Calu3 (cell line): ENCODE data around the gene DNAJC12. TPM values are rescaled to one million over a fixed set of nuclear protein-coding genes. Genes with fewer than 3 reads are reported as not detected.
"Not testable (repeated sequence)": the region's sequence is repeated elsewhere in the genome, so short reads cannot be mapped to it uniquely, and the experiment has no call there.

ENCODE experiments used
- BruUV-seq: library from RNA; stranded (reverse); fragments of 400-500 nt; replicated peaks from 2 replicates; lab custom pipeline; 2021; lab: Mats Ljungman, UMichigan
- CTCF ChIA-PET: fragments of 300-600 bp; sonication (Branson Sonifier 250); formaldehyde crosslinking; loops from one replicate; lab custom pipeline; 2022; ENCODE audit warnings: antibody characterized with exemption; lab: Charles Lee
- DNase-seq: peaks from one replicate; pipeline ENCODE4 v3.0.0; 2022
- H3K27ac Mint-ChIP-seq: one replicate; pipeline ENCODE4 v1.8.0; 2022; ENCODE audit warnings: mixed read lengths; ENCODE audit not compliant: unreplicated experiment
- H3K27me3 Mint-ChIP-seq: one replicate; pipeline ENCODE4 v1.8.0; 2022; ENCODE audit warnings: mixed read lengths; ENCODE audit not compliant: unreplicated experiment
- H3K36me3 Mint-ChIP-seq: one replicate; pipeline ENCODE4 v1.8.0; 2022; ENCODE audit warnings: mild to moderate bottlenecking, moderate library complexity, mixed read lengths; ENCODE audit not compliant: insufficient read depth, unreplicated experiment
- H3K4me1 Mint-ChIP-seq: one replicate; pipeline ENCODE4 v1.8.0; 2022; ENCODE audit warnings: mild to moderate bottlenecking, low read depth, mixed read lengths; ENCODE audit not compliant: unreplicated experiment
- H3K4me3 Mint-ChIP-seq: one replicate; pipeline ENCODE4 v1.8.0; 2022; ENCODE audit warnings: mild to moderate bottlenecking, low read depth, moderate library complexity, mixed read lengths; ENCODE audit not compliant: unreplicated experiment
- H3K9me3 Mint-ChIP-seq: one replicate; pipeline ENCODE4 v1.8.0; 2022; ENCODE audit warnings: low read depth, mixed read lengths; ENCODE audit not compliant: unreplicated experiment
- CTCF ChIP-seq: fragments of 200-600 bp; IDR thresholded peaks from one replicate; pipeline ENCODE4 v1.8.0; 2022; ENCODE audit warnings: antibody characterized with exemption; ENCODE audit not compliant: unreplicated experiment
- intact Hi-C: fragments of 100-400 bp; cut with micrococcal nuclease; formaldehyde crosslinking; loops from one replicate; pipeline ENCODE4 v1.10.0; 2022; ENCODE audit not compliant: unreplicated experiment
- total RNA-seq: library from RNA; stranded (reverse); gene quantifications from 2 replicates; pipeline ENCODE4 v1.2.3, GENCODE V29; 2022

The DNAJC12 gene
- total RNA-seq, 1 experiment from 2014 or later: 0.80 TPM

- intact Hi-C loops: no loop called here
- Mint-ChIP-seq H3K4me3 (no peak overlapping the region), H3K27me3 (no peaks in the 10 kb centered on the region), H3K36me3 (no peaks in the 10 kb centered on the region), H3K27ac (no peak overlapping the region), H3K9me3 (no peaks in the 10 kb centered on the region), H3K4me1 (peaks cover 13% of the 10 kb centered on the region)
- no peak for TF ChIP-seq CTCF
- BruUV-seq: no TSS peak
- CTCF ChIA-PET: no interaction called here
- DNase-seq: no peak
These were observed 2.0 kb upstream of the DNAJC12 start for GRCh38 chr10:67839951-67840350.

- DNase-seq, H3K36me3 Mint-ChIP-seq, CTCF ChIA-PET, H3K27ac Mint-ChIP-seq, intact Hi-C loops, H3K9me3 Mint-ChIP-seq, BruUV-seq, H3K4me3 Mint-ChIP-seq, H3K27me3 Mint-ChIP-seq: not testable (repeated sequence)
- peaks cover 13% of the 10 kb centered on the region for H3K4me1 Mint-ChIP-seq
These were observed 1.5 kb upstream of the DNAJC12 start for GRCh38 chr10:67839511-67839910.

- H3K36me3 Mint-ChIP-seq: no peaks in the 10 kb centered on the region
- intact Hi-C loops: no loop called here
- CTCF ChIA-PET: interaction anchor here (1.0 to 1.1 kb wide), 2 partner anchors 17 to 73 kb away, joined by 3 to 6 read pairs; no protein-coding TSS in a partner anchor
- no TSS peak for BruUV-seq
- TF ChIP-seq CTCF: no peak
- H3K27me3 Mint-ChIP-seq: no peaks in the 10 kb centered on the region
- no peaks in the 10 kb centered on the region for H3K9me3 Mint-ChIP-seq
- H3K4me1 Mint-ChIP-seq: peaks cover 13% of the 10 kb centered on the region
- no peak for DNase-seq
- no peak overlapping the region for H3K27ac Mint-ChIP-seq
- H3K4me3 Mint-ChIP-seq: no peak overlapping the region
These were observed 1.0 kb downstream of the DNAJC12 start for GRCh38 chr10:67836972-67837371.

- H3K27ac Mint-ChIP-seq: no peak overlapping the region
- TF ChIP-seq CTCF: no peak
- no peaks in the 10 kb centered on the region for H3K36me3 Mint-ChIP-seq
- intact Hi-C loops: no loop called here
- no peaks in the 10 kb centered on the region for H3K27me3 Mint-ChIP-seq
- no peak overlapping the region for H3K4me3 Mint-ChIP-seq
- H3K9me3 Mint-ChIP-seq: no peaks in the 10 kb centered on the region
- DNase-seq: no peak
- CTCF ChIA-PET: no interaction called here
- H3K4me1 Mint-ChIP-seq: peaks cover 13% of the 10 kb centered on the region
- no TSS peak for BruUV-seq
These were observed 1.5 kb downstream of the DNAJC12 start for GRCh38 chr10:67836488-67836887.

GRCh38 chr10:67835541-67836394, 2.2 kb downstream of the DNAJC12 start:
- H3K27ac Mint-ChIP-seq, BruUV-seq, intact Hi-C loops, DNase-seq, H3K9me3 Mint-ChIP-seq, H3K27me3 Mint-ChIP-seq, H3K4me3 Mint-ChIP-seq, H3K36me3 Mint-ChIP-seq, CTCF ChIA-PET: not testable (repeated sequence)
- H3K4me1 Mint-ChIP-seq: peaks cover 13% of the 10 kb centered on the region
